ENCODE measurements around the gene FOXO1. TPM values are rescaled to one million over a fixed set of nuclear protein-coding genes. Genes with fewer than 3 reads are reported as not detected.
A peak's percentile ranks its signal among the peaks of the same experiment; 100 is the strongest.

The FOXO1 gene
- total RNA-seq, 4 donors from 2014 or later: 153 to 194 (median 176) TPM

- TF ChIP-seq CTCF (IDR thresholded peaks at IDR 0.05): no peak
- no peak for TF ChIP-seq EP300 (IDR thresholded peaks at IDR 0.05)
- no peak for TF ChIP-seq POLR2A (IDR thresholded peaks at IDR 0.05)
- Histone ChIP-seq H3K4me3 (no peak overlapping the region), H3K9me3 (no peaks in the 10 kb centered on the region), H3K27ac (no peak overlapping the region), H3K27me3 (no peaks in the 10 kb centered on the region), H3K36me3 (no peaks in the 10 kb centered on the region), H3K4me1 (no peaks in the 10 kb centered on the region)
- DNase-seq (ENCODE audit: low spot score in 2 of 2): no peak
- WGBS, 2 donors: 34 to 43% methylated on average over 2 of the region's 2 CpGs
Measured at GRCh38 chr13:40692946-40693345, 26.5 kb upstream of the FOXO1 start.

- Histone ChIP-seq H3K4me1 (no peaks in the 10 kb centered on the region), H3K9me3 (no peaks in the 10 kb centered on the region), H3K27me3 (no peaks in the 10 kb centered on the region), H3K4me3 (no peak overlapping the region), H3K27ac (no peak overlapping the region), H3K36me3 (no peaks in the 10 kb centered on the region)
- WGBS, 2 donors: 71 to 79% methylated on average over 3 of the region's 3 CpGs
- DNase-seq (ENCODE audit: low spot score in 2 of 2): no peak
- no peak for TF ChIP-seq CTCF (IDR thresholded peaks at IDR 0.05)
- no peak for TF ChIP-seq POLR2A (IDR thresholded peaks at IDR 0.05)
- no peak for TF ChIP-seq EP300 (IDR thresholded peaks at IDR 0.05)
Measured at GRCh38 chr13:40688781-40689180, 22.3 kb upstream of the FOXO1 start.

GRCh38 chr13:40682449-40683240 is 16.2 kb upstream of the FOXO1 start:
- 39 to 44% methylated on average over 11 of the region's 11 CpGs for WGBS, 2 donors
- Histone ChIP-seq H3K36me3 (no peaks in the 10 kb centered on the region), H3K27me3 (no peaks in the 10 kb centered on the region), H3K9me3 (no peaks in the 10 kb centered on the region), H3K4me1 (peaks cover 0 to 23% (median 0%) of the 10 kb centered on the region in 4 donors), H3K27ac (peak overlapping the region in 1 of 4 donors; percentile 70), H3K4me3 (no peak overlapping the region)
- TF ChIP-seq POLR2A (IDR thresholded peaks at IDR 0.05) (no peak), CTCF (IDR thresholded peaks at IDR 0.05) (peak; percentile 46 to 75 (median 65))
- DNase-seq (ENCODE audit: low spot score in 2 of 2): no peak

GRCh38 chr13:40681341-40682146 is 15.1 kb upstream of the FOXO1 start:
- no peak for DNase-seq (ENCODE audit: low spot score in 2 of 2)
- no peak overlapping the region for H3K4me3 ChIP-seq
- no peak for TF ChIP-seq EP300 (IDR thresholded peaks at IDR 0.05)
- H3K27me3 ChIP-seq: no peaks in the 10 kb centered on the region
- 54 to 66% methylated on average over 7 of the region's 7 CpGs for WGBS, 2 donors
- H3K4me1 ChIP-seq: peaks cover 0 to 23% (median 0%) of the 10 kb centered on the region in 4 donors
- no peaks in the 10 kb centered on the region for H3K9me3 ChIP-seq
- peak overlapping the region in 1 of 4 donors; percentile 70 for H3K27ac ChIP-seq
- H3K36me3 ChIP-seq: no peaks in the 10 kb centered on the region

GRCh38 chr13:40680659-40681323 is 14.3 kb upstream of the FOXO1 start:
- Histone ChIP-seq H3K27me3 (no peaks in the 10 kb centered on the region), H3K27ac (peak overlapping the region in 1 of 4 donors; percentile 70), H3K9me3 (no peaks in the 10 kb centered on the region), H3K36me3 (no peaks in the 10 kb centered on the region), H3K4me3 (no peak overlapping the region), H3K4me1 (peaks cover 0 to 23% (median 0%) of the 10 kb centered on the region in 4 donors)
- 84 to 87% methylated on average over 7 of the region's 7 CpGs for WGBS, 2 donors
- no peak for TF ChIP-seq EP300 (IDR thresholded peaks at IDR 0.05)
- TF ChIP-seq CTCF (IDR thresholded peaks at IDR 0.05): no peak
- no peak for TF ChIP-seq POLR2A (IDR thresholded peaks at IDR 0.05)
- no peak for DNase-seq (ENCODE audit: low spot score in 2 of 2)
